ENCODE results near the gene BRSK2. TPM values are rescaled to one million over a fixed set of nuclear protein-coding genes. Genes with fewer than 3 reads are reported as not detected.

The BRSK2 gene
- polyA plus RNA-seq, 1 of the 3 experiments (the other 2 are of a cell fraction), result 0.64 TPM

- Histone ChIP-seq H3K4me2 (no peak overlapping the region), H4K20me1 (ENCODE audit: insufficient read depth) (no peaks in the 10 kb centered on the region), H3K9me3 (no peaks in the 10 kb centered on the region), H3K36me3 (replicated peaks in 1 of 2; ENCODE audit: control insufficient read depth in 1 of 2, insufficient read depth in 2 of 2, low read length in 1 of 2) (no peaks in the 10 kb centered on the region), H3K27ac (ENCODE audit: low read depth in 2 of 2, low read length in 1 of 2) (no peak overlapping the region), H3K9ac (no peak overlapping the region), H3K79me2 (ENCODE audit: insufficient read depth) (no peaks in the 10 kb centered on the region), H3F3A (replicated peaks; ENCODE audit: insufficient read depth) (no peaks in the 10 kb centered on the region), H2AFZ (ENCODE audit: low read depth) (no peak overlapping the region), H3K4me3 (ENCODE audit: low read depth in 2 of 2, low read length in 1 of 2) (no peak overlapping the region), H3K27me3 (ENCODE audit: insufficient read depth) (no peaks in the 10 kb centered on the region), H3K4me1 (ENCODE audit: control insufficient read depth in 1 of 2, insufficient read depth in 2 of 2, low read depth in 1 of 2, low read length in 1 of 2) (no peaks in the 10 kb centered on the region), H3K9me2 (no peaks in the 10 kb centered on the region)
- POLR2A ChIA-PET, result no interaction called here
- DNase-seq, result no peak
- CTCF ChIA-PET, result no interaction called here
- WGBS (ENCODE audit: low lambda C conversion rate), result 78% methylated on average over 14 of the region's 17 CpGs
- TF ChIP-seq, protein P1, sequence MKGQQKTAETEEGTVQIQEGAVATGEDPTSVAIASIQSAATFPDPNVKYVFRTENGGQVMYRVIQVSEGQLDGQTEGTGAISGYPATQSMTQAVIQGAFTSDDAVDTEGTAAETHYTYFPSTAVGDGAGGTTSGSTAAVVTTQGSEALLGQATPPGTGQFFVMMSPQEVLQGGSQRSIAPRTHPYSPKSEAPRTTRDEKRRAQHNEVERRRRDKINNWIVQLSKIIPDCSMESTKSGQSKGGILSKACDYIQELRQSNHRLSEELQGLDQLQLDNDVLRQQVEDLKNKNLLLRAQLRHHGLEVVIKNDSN (IDR thresholded peaks at IDR 0.05; ENCODE audit: borderline replicate concordance, low read depth), result no peak
- no peak for TF ChIP-seq SMC3 (IDR thresholded peaks at IDR 0.05; ENCODE audit: low read depth, low read length)
- TF ChIP-seq, protein P2, sequence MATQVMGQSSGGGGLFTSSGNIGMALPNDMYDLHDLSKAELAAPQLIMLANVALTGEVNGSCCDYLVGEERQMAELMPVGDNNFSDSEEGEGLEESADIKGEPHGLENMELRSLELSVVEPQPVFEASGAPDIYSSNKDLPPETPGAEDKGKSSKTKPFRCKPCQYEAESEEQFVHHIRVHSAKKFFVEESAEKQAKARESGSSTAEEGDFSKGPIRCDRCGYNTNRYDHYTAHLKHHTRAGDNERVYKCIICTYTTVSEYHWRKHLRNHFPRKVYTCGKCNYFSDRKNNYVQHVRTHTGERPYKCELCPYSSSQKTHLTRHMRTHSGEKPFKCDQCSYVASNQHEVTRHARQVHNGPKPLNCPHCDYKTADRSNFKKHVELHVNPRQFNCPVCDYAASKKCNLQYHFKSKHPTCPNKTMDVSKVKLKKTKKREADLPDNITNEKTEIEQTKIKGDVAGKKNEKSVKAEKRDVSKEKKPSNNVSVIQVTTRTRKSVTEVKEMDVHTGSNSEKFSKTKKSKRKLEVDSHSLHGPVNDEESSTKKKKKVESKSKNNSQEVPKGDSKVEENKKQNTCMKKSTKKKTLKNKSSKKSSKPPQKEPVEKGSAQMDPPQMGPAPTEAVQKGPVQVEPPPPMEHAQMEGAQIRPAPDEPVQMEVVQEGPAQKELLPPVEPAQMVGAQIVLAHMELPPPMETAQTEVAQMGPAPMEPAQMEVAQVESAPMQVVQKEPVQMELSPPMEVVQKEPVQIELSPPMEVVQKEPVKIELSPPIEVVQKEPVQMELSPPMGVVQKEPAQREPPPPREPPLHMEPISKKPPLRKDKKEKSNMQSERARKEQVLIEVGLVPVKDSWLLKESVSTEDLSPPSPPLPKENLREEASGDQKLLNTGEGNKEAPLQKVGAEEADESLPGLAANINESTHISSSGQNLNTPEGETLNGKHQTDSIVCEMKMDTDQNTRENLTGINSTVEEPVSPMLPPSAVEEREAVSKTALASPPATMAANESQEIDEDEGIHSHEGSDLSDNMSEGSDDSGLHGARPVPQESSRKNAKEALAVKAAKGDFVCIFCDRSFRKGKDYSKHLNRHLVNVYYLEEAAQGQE (IDR thresholded peaks at IDR 0.05; ENCODE audit: low read depth, low read length), result no peak
- no peak for TF ChIP-seq CHD2 (IDR thresholded peaks at IDR 0.05; ENCODE audit: low read length, partially characterized antibody)
- TF ChIP-seq MAX (IDR thresholded peaks at IDR 0.05; ENCODE audit: low read depth), result no peak
- TF ChIP-seq SIN3A (IDR thresholded peaks at IDR 0.05; ENCODE audit: borderline replicate concordance, low read depth, low read length), result no peak
- TF ChIP-seq, protein P3, sequence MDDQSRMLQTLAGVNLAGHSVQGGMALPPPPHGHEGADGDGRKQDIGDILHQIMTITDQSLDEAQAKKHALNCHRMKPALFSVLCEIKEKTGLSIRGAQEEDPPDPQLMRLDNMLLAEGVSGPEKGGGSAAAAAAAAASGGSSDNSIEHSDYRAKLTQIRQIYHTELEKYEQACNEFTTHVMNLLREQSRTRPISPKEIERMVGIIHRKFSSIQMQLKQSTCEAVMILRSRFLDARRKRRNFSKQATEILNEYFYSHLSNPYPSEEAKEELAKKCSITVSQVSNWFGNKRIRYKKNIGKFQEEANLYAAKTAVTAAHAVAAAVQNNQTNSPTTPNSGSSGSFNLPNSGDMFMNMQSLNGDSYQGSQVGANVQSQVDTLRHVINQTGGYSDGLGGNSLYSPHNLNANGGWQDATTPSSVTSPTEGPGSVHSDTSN (IDR thresholded peaks at IDR 0.05), result no peak
- no peak for TF ChIP-seq FOXM1 (IDR thresholded peaks at IDR 0.05; ENCODE audit: low read depth)
- no peak for TF ChIP-seq NRF1 (IDR thresholded peaks at IDR 0.05; ENCODE audit: low read depth, low read length)
- no peak for TF ChIP-seq JUND (IDR thresholded peaks at IDR 0.05)
- no peak for TF ChIP-seq MEF2A (IDR thresholded peaks at IDR 0.05; ENCODE audit: borderline replicate concordance, low read depth)
- no peak for TF ChIP-seq GATA2 (CRISPR knock-in tag; IDR thresholded peaks at IDR 0.05)
- no peak for TF ChIP-seq TEAD4 (IDR thresholded peaks at IDR 0.05; ENCODE audit: borderline replicate concordance, insufficient read depth)
- no peak for TF ChIP-seq CTCF (IDR thresholded peaks at IDR 0.05)
- TF ChIP-seq RFX5 (IDR thresholded peaks at IDR 0.05; ENCODE audit: low read length), result no peak
- no peak for TF ChIP-seq MXI1 (IDR thresholded peaks at IDR 0.05; ENCODE audit: low read depth, low read length)
- TF ChIP-seq USF2 (IDR thresholded peaks at IDR 0.05; ENCODE audit: borderline replicate concordance, low read depth, low read length), result no peak
- no peak for TF ChIP-seq EP300 (IDR thresholded peaks at IDR 0.05; ENCODE audit: borderline replicate concordance in 1 of 2, low read depth in 1 of 2, low read length in 1 of 2)
- no peak for TF ChIP-seq POLR2AphosphoS5 (IDR thresholded peaks at IDR 0.05; ENCODE audit: low read depth, low read length)
These were observed 13.8 kb upstream of the BRSK2 start for GRCh38 chr11:1375955-1376258.
